Thyroid gland (tissue), 4 donors: ENCODE measurements around the gene REPS1. TPM values are rescaled to one million over a fixed set of nuclear protein-coding genes. Genes with fewer than 3 reads are reported as not detected.

ENCODE experiments used
- DNase-seq, 2 donors: peaks; one replicate each; pipeline ENCODE4 v3.0.0-alpha.2; 2019
- H3K27ac ChIP-seq, 3 donors: fragments of 200-600 bp; sonication (generic); 1 replicate in 2 of 3; 2 replicates in 1 of 3; pipeline ENCODE4 v1.5.1; 2016 to 2019; ENCODE audit warnings: mild to moderate bottlenecking in 1 of 3, moderate library complexity in 1 of 3
- H3K27me3 ChIP-seq: fragments of 200-600 bp; sonication (generic); one replicate; pipeline ENCODE4 v1.5.1; 2019
- H3K36me3 ChIP-seq, 2 donors: fragments of 200-600 bp; sonication (generic); one replicate each; pipeline ENCODE4 v1.5.1; 2016 to 2019
- H3K4me1 ChIP-seq, 2 donors: fragments of 200-600 bp; sonication (generic); one replicate each; pipeline ENCODE4 v1.5.1; 2017 to 2019
- H3K4me3 ChIP-seq, 3 donors: fragments of 200-600 bp; sonication (generic); replicated peaks in 1 of 3; 1 replicate in 2 of 3; 2 replicates in 1 of 3; pipeline ENCODE4 v1.5.1; 2016; ENCODE audit warnings: mild to moderate bottlenecking in 1 of 3
- H3K9me3 ChIP-seq: fragments of 200-600 bp; sonication (generic); one replicate; pipeline ENCODE4 v1.5.1; 2017
- CTCF ChIP-seq, 6 experiments: fragments of 200-600 bp in 3 of 6; fragments of 450-650 bp in 3 of 6; sonication (generic) in 3 of 6; IDR thresholded peaks; one replicate each; pipeline ENCODE4 v1.5.1; 2016 to 2019; ENCODE audit warnings: antibody characterized with exemption in 6 of 6, mild to moderate bottlenecking in 2 of 6, inconsistent platforms in 1 of 6, moderate library complexity in 1 of 6
- POLR2A ChIP-seq, 2 donors: fragments of 450-650 bp; IDR thresholded peaks; one replicate each; pipeline ENCODE4 v1.6.1; 2017; ENCODE audit warnings: antibody characterized with exemption in 2 of 2, mild to moderate bottlenecking in 2 of 2, moderate library complexity in 1 of 2
- WGBS, 2 donors: methylation state at CpG; one replicate each; pipeline ENCODE4 v1.1.5; 2017; 5-methylcytosine and 5-hydroxymethylcytosine counted together
- intact Hi-C: fragments of 100-400 bp; cut with DNase I; formaldehyde crosslinking; loops from one replicate; pipeline ENCODE4 v1.15.1; 2023
- total RNA-seq, 4 donors: library from RNA; depleted of rRNA; stranded (reverse); fragments of >200 nt; gene quantifications; one replicate each; pipeline ENCODE4 v1.2.3, GENCODE V29; 2016

Gene REPS1
- total RNA-seq, 4 donors from 2014 or later: 51.5 to 93.9 (median 66.1) TPM

- Histone ChIP-seq H3K9me3 (no peaks in the 10 kb centered on the region), H3K27me3 (no peaks in the 10 kb centered on the region), H3K27ac (no peak overlapping the region), H3K36me3 (no peaks in the 10 kb centered on the region), H3K4me3 (no peak overlapping the region), H3K4me1 (peaks cover 3 to 5% of the 10 kb centered on the region in 2 donors)
- intact Hi-C loops: no loop called here
- 94 to 95% methylated on average over 5 of the region's 5 CpGs for WGBS, 2 donors
- no peak for DNase-seq
- TF ChIP-seq CTCF (IDR thresholded peaks at IDR 0.05) (no peak), POLR2A (IDR thresholded peaks at IDR 0.05) (no peak)
Measured at GRCh38 chr6:138991206-138991605, 3.2 kb upstream of the REPS1 start.

GRCh38 chr6:138989098-138989983 lies 1.3 kb upstream of the REPS1 start:
- H3K27ac ChIP-seq: peak overlapping the region in 1 of 3 donors; percentile 71
- H3K36me3 ChIP-seq: no peaks in the 10 kb centered on the region
- DNase-seq: no peak
- 97 to 99% methylated on average over 5 of the region's 5 CpGs for WGBS, 2 donors
- H3K9me3 ChIP-seq: no peaks in the 10 kb centered on the region
- H3K27me3 ChIP-seq: no peaks in the 10 kb centered on the region
- no peak for TF ChIP-seq CTCF (IDR thresholded peaks at IDR 0.05)
- no peak for TF ChIP-seq POLR2A (IDR thresholded peaks at IDR 0.05)
- intact Hi-C loops: loop anchor here (5.0 kb wide), 1 partner anchor 177 kb away; no protein-coding TSS in a partner anchor
- peaks cover 6 to 11% of the 10 kb centered on the region in 2 donors for H3K4me1 ChIP-seq
- no peak overlapping the region for H3K4me3 ChIP-seq

GRCh38 chr6:138988469-138988834 lies 399 bp upstream of the REPS1 start:
- intact Hi-C loops: loop anchor here (5.0 kb wide), 1 partner anchor 176 kb away; no protein-coding TSS in a partner anchor
- Histone ChIP-seq H3K27ac (peak overlapping the region; percentile 71 to 91 (median 77)), H3K9me3 (no peaks in the 10 kb centered on the region), H3K36me3 (no peaks in the 10 kb centered on the region), H3K4me1 (peaks cover 6 to 11% of the 10 kb centered on the region in 2 donors), H3K4me3 (peak overlapping the region; percentile 8 to 82 (median 68)), H3K27me3 (no peaks in the 10 kb centered on the region)
- DNase-seq: no peak
- no peak for TF ChIP-seq POLR2A (IDR thresholded peaks at IDR 0.05)
- peak in 1 of 6 experiments; percentile 38 for TF ChIP-seq CTCF (IDR thresholded peaks at IDR 0.05)
- WGBS, 2 donors: 12% methylated on average over 11 of the region's 11 CpGs

- peak overlapping the region; percentile 66 to 82 (median 68) for H3K4me3 ChIP-seq
- H3K27me3 ChIP-seq: no peaks in the 10 kb centered on the region
- H3K36me3 ChIP-seq: no peaks in the 10 kb centered on the region
- intact Hi-C loops: loop anchor here (5.0 kb wide), 1 partner anchor 175 kb away; no protein-coding TSS in a partner anchor
- peak overlapping the region in 2 of 3 donors; percentile 71 to 91 for H3K27ac ChIP-seq
- no peaks in the 10 kb centered on the region for H3K9me3 ChIP-seq
- 1 to 3% methylated on average over 7 to 10 of the region's 35 CpGs for WGBS, 2 donors
- TF ChIP-seq CTCF (IDR thresholded peaks at IDR 0.05): no peak
- TF ChIP-seq POLR2A (IDR thresholded peaks at IDR 0.05): no peak
- DNase-seq: peak; percentile 38 to 47
- H3K4me1 ChIP-seq: peaks cover 16 to 20% of the 10 kb centered on the region in 2 donors
Measured at GRCh38 chr6:138987080-138987642, 892 bp downstream of the REPS1 start.
